ENCODE measurements around the gene WRAP53. TPM values are rescaled to one million over a fixed set of nuclear protein-coding genes. Genes with fewer than 3 reads are reported as not detected.
"Not testable (repeated sequence)": the region's sequence is repeated elsewhere in the genome, so short reads cannot be mapped to it uniquely, and the experiment has no call there.

The WRAP53 gene
- 10.7 TPM for polyA plus RNA-seq (2013)

GRCh38 chr17:7687908-7688807 lies at the start of gene WRAP53:
TSS of gene WRAP53 (plus strand) at chr17:7688477. CDS start at chr17:7688649, 172 bp downstream.
- under 1% methylated on average over 43 of the region's 51 CpGs for WGBS (ENCODE audit: insufficient coverage)
- Histone ChIP-seq H3K27ac (ENCODE audit: insufficient read depth in 1 of 2, low read depth in 1 of 2, low read length in 2 of 2, poor library complexity in 1 of 2, severe bottlenecking in 2 of 2) (peak within 1 kb of the TSS; percentile 100), H3K9me3 (ENCODE audit: control extremely low read depth in 1 of 5, control insufficient read depth in 4 of 5, insufficient read depth in 2 of 5, low read depth in 1 of 5, low read length in 4 of 5) (no peaks in the 10 kb centered on the region), H3K27me3 (replicated peaks in 2 of 5; ENCODE audit: control insufficient read depth in 4 of 5, insufficient read depth in 5 of 5, low read length in 4 of 5) (no peaks in the 10 kb centered on the region), H3K36me3 (ENCODE audit: control insufficient read depth in 4 of 4, insufficient read depth in 4 of 4, low read length in 3 of 4) (peaks cover 0 to 19% (median 6%) of the 10 kb centered on the region in 4 experiments), H3K4me1 (ENCODE audit: control extremely low read depth in 1 of 4, control insufficient read depth in 4 of 4, insufficient read depth in 4 of 4, low read length in 3 of 4) (peaks cover 10 to 42% (median 34%) of the 10 kb centered on the region in 4 experiments), H3K4me3 (ENCODE audit: control insufficient read depth in 1 of 7, extremely low read depth in 1 of 7, insufficient read depth in 4 of 7, low read depth in 2 of 7, low read length in 6 of 7) (peak within 1 kb of the TSS; percentile 94 to 100 (median 100))
- CTCF ChIA-PET = interaction anchor here (0.7 to 6.4 kb wide), 31 partner anchors 9 to 333 kb away, joined by 3 to 91 read pairs (median 4); partner anchors contain the start of genes DNAH2, EFNB3, MPDU1 and NAA38
- peak; percentile 97 to 98 (median 98) for DNase-seq
- POLR2A ChIA-PET = interaction anchor here (0.5 to 1.5 kb wide), 11 partner anchors 29 to 559 kb away, joined by 3 to 8 read pairs (median 4); partner anchors contain the start of genes CTC1, DNAH2, FXR2 and SAT2

GRCh38 chr17:7640783-7641182 lies 47.5 kb upstream of the WRAP53 start:
- H3K36me3 ChIP-seq (ENCODE audit: control insufficient read depth in 4 of 4, insufficient read depth in 4 of 4, low read length in 3 of 4) = no peaks in the 10 kb centered on the region
- POLR2A ChIA-PET = no interaction called here
- H3K27me3 ChIP-seq (replicated peaks in 2 of 5; ENCODE audit: control insufficient read depth in 4 of 5, insufficient read depth in 5 of 5, low read length in 4 of 5) = no peaks in the 10 kb centered on the region
- 93% methylated on average over 18 of the region's 26 CpGs for WGBS (ENCODE audit: insufficient coverage)
- H3K27ac ChIP-seq (ENCODE audit: insufficient read depth in 1 of 2, low read depth in 1 of 2, low read length in 2 of 2, poor library complexity in 1 of 2, severe bottlenecking in 2 of 2) = no peak overlapping the region
- no peak overlapping the region for H3K4me3 ChIP-seq (ENCODE audit: control insufficient read depth in 1 of 7, extremely low read depth in 1 of 7, insufficient read depth in 4 of 7, low read depth in 2 of 7, low read length in 6 of 7)
- CTCF ChIA-PET = interaction anchor here (0.8 to 2.0 kb wide), 3 partner anchors 10 to 46 kb away, joined by 3 to 8 read pairs (median 4); partner anchors contain the start of genes ATP1B2 and TP53
- no peaks in the 10 kb centered on the region for H3K9me3 ChIP-seq (ENCODE audit: control extremely low read depth in 1 of 5, control insufficient read depth in 4 of 5, insufficient read depth in 2 of 5, low read depth in 1 of 5, low read length in 4 of 5)
- no peaks in the 10 kb centered on the region for H3K4me1 ChIP-seq (ENCODE audit: control extremely low read depth in 1 of 4, control insufficient read depth in 4 of 4, insufficient read depth in 4 of 4, low read length in 3 of 4)
- no peak for DNase-seq

- CTCF ChIA-PET = interaction anchor here (0.8 to 2.0 kb wide), 4 partner anchors 9 to 45 kb away, joined by 3 to 10 read pairs (median 6); partner anchors contain the start of genes ATP1B2 and TP53
- POLR2A ChIA-PET = not testable (repeated sequence)
These were observed 46.6 kb upstream of the WRAP53 start for GRCh38 chr17:7641635-7642034.

GRCh38 chr17:7644775-7645174 lies 43.5 kb upstream of the WRAP53 start:
- Histone ChIP-seq H3K4me1 (ENCODE audit: control extremely low read depth in 1 of 4, control insufficient read depth in 4 of 4, insufficient read depth in 4 of 4, low read length in 3 of 4) (no peaks in the 10 kb centered on the region), H3K27me3 (replicated peaks in 2 of 5; ENCODE audit: control insufficient read depth in 4 of 5, insufficient read depth in 5 of 5, low read length in 4 of 5) (peaks cover 0 to 3% (median 2%) of the 10 kb centered on the region in 5 experiments), H3K36me3 (ENCODE audit: control insufficient read depth in 4 of 4, insufficient read depth in 4 of 4, low read length in 3 of 4) (no peaks in the 10 kb centered on the region), H3K9me3 (ENCODE audit: control extremely low read depth in 1 of 5, control insufficient read depth in 4 of 5, insufficient read depth in 2 of 5, low read depth in 1 of 5, low read length in 4 of 5) (no peaks in the 10 kb centered on the region), H3K27ac (ENCODE audit: insufficient read depth in 1 of 2, low read depth in 1 of 2, low read length in 2 of 2, poor library complexity in 1 of 2, severe bottlenecking in 2 of 2) (no peak overlapping the region), H3K4me3 (ENCODE audit: control insufficient read depth in 1 of 7, extremely low read depth in 1 of 7, insufficient read depth in 4 of 7, low read depth in 2 of 7, low read length in 6 of 7) (no peak overlapping the region)
- no peak for DNase-seq
- POLR2A ChIA-PET = no interaction called here
- CTCF ChIA-PET = interaction anchor here (4.6 kb wide), 1 partner anchor 12 kb away, joined by 28 read pairs; the partner anchor contains the start of gene SHBG
- WGBS (ENCODE audit: insufficient coverage) = 91% methylated on average over 4 of the region's 4 CpGs

More at GRCh38 chr17:7641635-7642034, 46.6 kb upstream of the WRAP53 start:
- WGBS (ENCODE audit: insufficient coverage) = 77% methylated on average over 7 of the region's 7 CpGs
- H3K36me3 ChIP-seq (ENCODE audit: control insufficient read depth in 4 of 4, insufficient read depth in 4 of 4, low read length in 3 of 4); H3K9me3 ChIP-seq (ENCODE audit: control extremely low read depth in 1 of 5, control insufficient read depth in 4 of 5, insufficient read depth in 2 of 5, low read depth in 1 of 5, low read length in 4 of 5); H3K4me3 ChIP-seq (ENCODE audit: control insufficient read depth in 1 of 7, extremely low read depth in 1 of 7, insufficient read depth in 4 of 7, low read depth in 2 of 7, low read length in 6 of 7); H3K4me1 ChIP-seq (ENCODE audit: control extremely low read depth in 1 of 4, control insufficient read depth in 4 of 4, insufficient read depth in 4 of 4, low read length in 3 of 4); H3K27me3 ChIP-seq (replicated peaks in 2 of 5; ENCODE audit: control insufficient read depth in 4 of 5, insufficient read depth in 5 of 5, low read length in 4 of 5); H3K27ac ChIP-seq (ENCODE audit: insufficient read depth in 1 of 2, low read depth in 1 of 2, low read length in 2 of 2, poor library complexity in 1 of 2, severe bottlenecking in 2 of 2): not testable (repeated sequence)
- DNase-seq = peak in 1 of 3 donors; percentile 10

GRCh38 chr17:7646457-7646856 lies 41.8 kb upstream of the WRAP53 start:
- Histone ChIP-seq H3K9me3 (ENCODE audit: control extremely low read depth in 1 of 5, control insufficient read depth in 4 of 5, insufficient read depth in 2 of 5, low read depth in 1 of 5, low read length in 4 of 5) (no peaks in the 10 kb centered on the region), H3K27me3 (replicated peaks in 2 of 5; ENCODE audit: control insufficient read depth in 4 of 5, insufficient read depth in 5 of 5, low read length in 4 of 5) (peaks cover 0 to 16% (median 11%) of the 10 kb centered on the region in 5 experiments), H3K27ac (ENCODE audit: insufficient read depth in 1 of 2, low read depth in 1 of 2, low read length in 2 of 2, poor library complexity in 1 of 2, severe bottlenecking in 2 of 2) (no peak overlapping the region), H3K4me1 (ENCODE audit: control extremely low read depth in 1 of 4, control insufficient read depth in 4 of 4, insufficient read depth in 4 of 4, low read length in 3 of 4) (peaks cover 0 to 12% (median 11%) of the 10 kb centered on the region in 4 experiments), H3K36me3 (ENCODE audit: control insufficient read depth in 4 of 4, insufficient read depth in 4 of 4, low read length in 3 of 4) (no peaks in the 10 kb centered on the region), H3K4me3 (ENCODE audit: control insufficient read depth in 1 of 7, extremely low read depth in 1 of 7, insufficient read depth in 4 of 7, low read depth in 2 of 7, low read length in 6 of 7) (no peak overlapping the region)
- POLR2A ChIA-PET = no interaction called here
- 98% methylated on average over 7 of the region's 9 CpGs for WGBS (ENCODE audit: insufficient coverage)
- DNase-seq = no peak
- CTCF ChIA-PET = interaction anchor here (4.6 kb wide), 1 partner anchor 14 kb away, joined by 28 read pairs; the partner anchor contains the start of gene SHBG

GRCh38 chr17:7647018-7647417 lies 41.3 kb upstream of the WRAP53 start:
- ChIA-PET CTCF (interaction anchor here (1.3 to 4.6 kb wide), 2 partner anchors 11 to 14 kb away, joined by 4 to 28 read pairs; partner anchors contain the start of gene SHBG), POLR2A (interaction anchor here (0.6 kb wide), 1 partner anchor 19 kb away, joined by 4 read pairs; the partner anchor contains the start of gene SAT2)
- WGBS (ENCODE audit: insufficient coverage) = 73% methylated on average over 2 of the region's 4 CpGs
- Histone ChIP-seq H3K27me3 (replicated peaks in 2 of 5; ENCODE audit: control insufficient read depth in 4 of 5, insufficient read depth in 5 of 5, low read length in 4 of 5) (peaks cover 0 to 21% (median 11%) of the 10 kb centered on the region in 5 experiments), H3K4me1 (ENCODE audit: control extremely low read depth in 1 of 4, control insufficient read depth in 4 of 4, insufficient read depth in 4 of 4, low read length in 3 of 4) (peaks cover 0 to 18% (median 15%) of the 10 kb centered on the region in 4 experiments), H3K27ac (ENCODE audit: insufficient read depth in 1 of 2, low read depth in 1 of 2, low read length in 2 of 2, poor library complexity in 1 of 2, severe bottlenecking in 2 of 2) (no peak overlapping the region), H3K4me3 (ENCODE audit: control insufficient read depth in 1 of 7, extremely low read depth in 1 of 7, insufficient read depth in 4 of 7, low read depth in 2 of 7, low read length in 6 of 7) (no peak overlapping the region), H3K36me3 (ENCODE audit: control insufficient read depth in 4 of 4, insufficient read depth in 4 of 4, low read length in 3 of 4) (no peaks in the 10 kb centered on the region), H3K9me3 (ENCODE audit: control extremely low read depth in 1 of 5, control insufficient read depth in 4 of 5, insufficient read depth in 2 of 5, low read depth in 1 of 5, low read length in 4 of 5) (no peaks in the 10 kb centered on the region)
- no peak for DNase-seq
